Measurements from ENCODE around the gene AFG1L. TPM values are rescaled to one million over a fixed set of nuclear protein-coding genes. Genes with fewer than 3 reads are reported as not detected.

Gene AFG1L
- total and polyA plus RNA-seq, 2 experiments from 2014 or later, result 9.4 to 9.7 TPM

DNA sequence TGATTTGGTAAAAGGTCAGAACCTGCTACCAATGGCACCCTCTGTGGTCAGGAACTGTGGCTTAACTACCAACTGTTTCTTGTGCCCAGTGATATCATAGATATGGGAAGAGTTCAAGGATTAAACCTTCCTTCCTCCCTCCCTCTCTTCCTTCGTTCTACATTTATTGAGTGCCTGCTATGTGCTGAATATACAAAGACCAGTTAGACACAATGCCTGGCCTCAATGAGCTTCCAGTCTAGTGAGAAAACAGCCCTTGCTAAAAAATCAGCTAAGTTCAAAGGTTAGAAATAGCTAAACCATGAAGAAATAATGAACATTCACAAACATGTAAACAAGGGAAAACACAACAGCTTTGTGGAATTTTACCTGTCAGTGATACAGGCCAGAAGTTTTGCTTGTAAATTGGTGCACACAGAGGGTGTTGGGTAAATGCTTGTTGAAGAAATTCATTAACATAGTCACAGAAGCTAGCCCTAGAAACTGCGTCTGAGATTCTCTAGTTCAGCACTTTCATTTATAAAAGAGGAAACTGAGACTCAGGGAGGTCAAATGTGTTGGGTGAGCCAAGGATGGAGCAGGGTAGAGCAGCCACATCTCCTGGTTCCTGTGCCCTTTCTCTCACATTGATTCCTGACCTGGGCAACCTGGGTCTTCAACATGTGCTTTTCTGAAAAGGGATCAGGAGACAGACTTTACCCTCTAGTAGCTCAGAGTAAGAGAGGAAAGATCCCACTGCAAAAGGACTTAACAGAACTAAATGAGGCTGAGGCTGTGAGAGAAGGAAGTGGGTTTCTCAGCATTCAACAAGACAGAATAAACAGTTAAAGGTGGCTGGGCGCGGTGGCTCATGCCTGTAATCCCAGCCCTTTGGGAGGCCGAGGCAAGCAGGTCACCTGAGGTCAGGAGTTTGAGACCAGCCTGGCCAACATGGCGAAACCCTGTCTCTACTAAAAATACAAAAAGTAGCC, 251.5 kb downstream of the AFG1L start:
- Histone ChIP-seq H3K4me3 (no peak overlapping the region), H3K27ac (no peak overlapping the region), H2AFZ (no peak overlapping the region), H4K20me1 (ENCODE audit: insufficient read depth, poor library complexity, severe bottlenecking) (no peaks in the 10 kb centered on the region), H3K36me3 (replicated peaks; ENCODE audit: insufficient read depth, low read depth) (no peaks in the 10 kb centered on the region), H3K9me2 (replicated peaks; ENCODE audit: insufficient read depth) (no peaks in the 10 kb centered on the region), H3K9me3 (ENCODE audit: low read depth) (no peaks in the 10 kb centered on the region), H3K79me2 (no peaks in the 10 kb centered on the region), H3K4me1 (ENCODE audit: insufficient read depth) (no peaks in the 10 kb centered on the region), H3K27me3 (no peaks in the 10 kb centered on the region), H3K4me2 (no peak overlapping the region)
- no peak for DNase-seq (ENCODE audit: low spot score)
- TF ChIP-seq EZH2phosphoT487 (IDR thresholded peaks at IDR 0.05; ENCODE audit: low read depth, severe bottlenecking, unreplicated experiment), result no peak
- TF ChIP-seq EZH2 (IDR thresholded peaks at IDR 0.05; ENCODE audit: borderline replicate concordance), result no peak
- TF ChIP-seq, protein P1, sequence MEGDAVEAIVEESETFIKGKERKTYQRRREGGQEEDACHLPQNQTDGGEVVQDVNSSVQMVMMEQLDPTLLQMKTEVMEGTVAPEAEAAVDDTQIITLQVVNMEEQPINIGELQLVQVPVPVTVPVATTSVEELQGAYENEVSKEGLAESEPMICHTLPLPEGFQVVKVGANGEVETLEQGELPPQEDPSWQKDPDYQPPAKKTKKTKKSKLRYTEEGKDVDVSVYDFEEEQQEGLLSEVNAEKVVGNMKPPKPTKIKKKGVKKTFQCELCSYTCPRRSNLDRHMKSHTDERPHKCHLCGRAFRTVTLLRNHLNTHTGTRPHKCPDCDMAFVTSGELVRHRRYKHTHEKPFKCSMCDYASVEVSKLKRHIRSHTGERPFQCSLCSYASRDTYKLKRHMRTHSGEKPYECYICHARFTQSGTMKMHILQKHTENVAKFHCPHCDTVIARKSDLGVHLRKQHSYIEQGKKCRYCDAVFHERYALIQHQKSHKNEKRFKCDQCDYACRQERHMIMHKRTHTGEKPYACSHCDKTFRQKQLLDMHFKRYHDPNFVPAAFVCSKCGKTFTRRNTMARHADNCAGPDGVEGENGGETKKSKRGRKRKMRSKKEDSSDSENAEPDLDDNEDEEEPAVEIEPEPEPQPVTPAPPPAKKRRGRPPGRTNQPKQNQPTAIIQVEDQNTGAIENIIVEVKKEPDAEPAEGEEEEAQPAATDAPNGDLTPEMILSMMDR (IDR thresholded peaks at IDR 0.05; ENCODE audit: poor library complexity), result no peak
- 93% methylated on average over 6 of the region's 6 CpGs for WGBS (ENCODE audit: low lambda C conversion rate, missing lambda C conversion rate)

DNA sequence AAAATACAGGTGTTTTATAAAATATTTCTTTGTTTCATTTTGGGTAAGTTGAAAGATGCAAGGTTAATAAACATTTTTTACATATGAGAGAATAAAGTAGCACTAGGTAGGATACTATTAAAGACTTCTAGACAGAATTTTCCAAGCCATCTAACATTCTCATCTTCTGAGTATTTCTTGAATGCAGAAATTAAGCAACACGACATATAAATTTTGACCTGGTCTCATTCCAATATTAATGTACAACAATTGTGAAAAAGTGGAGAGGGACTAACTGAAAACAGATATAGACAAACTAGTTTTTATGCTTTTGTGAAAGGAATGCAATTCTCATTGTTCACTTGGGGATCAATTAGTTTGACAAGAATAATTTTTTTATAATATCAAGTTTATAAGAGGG, 254.4 kb downstream of the AFG1L start:
- no peak for DNase-seq (ENCODE audit: low spot score)
- Histone ChIP-seq H3K36me3 (replicated peaks; ENCODE audit: insufficient read depth, low read depth) (no peaks in the 10 kb centered on the region), H3K27ac (no peak overlapping the region), H2AFZ (no peak overlapping the region), H3K79me2 (no peaks in the 10 kb centered on the region), H4K20me1 (ENCODE audit: insufficient read depth, poor library complexity, severe bottlenecking) (no peaks in the 10 kb centered on the region), H3K27me3 (no peaks in the 10 kb centered on the region), H3K4me2 (no peak overlapping the region), H3K4me1 (ENCODE audit: insufficient read depth) (no peaks in the 10 kb centered on the region), H3K9me2 (replicated peaks; ENCODE audit: insufficient read depth) (no peaks in the 10 kb centered on the region), H3K4me3 (no peak overlapping the region), H3K9me3 (ENCODE audit: low read depth) (no peaks in the 10 kb centered on the region)
- WGBS (ENCODE audit: low lambda C conversion rate, missing lambda C conversion rate), result 97% methylated on average over 1 of the region's 1 CpG
- no peak for TF ChIP-seq EZH2phosphoT487 (IDR thresholded peaks at IDR 0.05; ENCODE audit: low read depth, severe bottlenecking, unreplicated experiment)
- TF ChIP-seq, protein P1 (IDR thresholded peaks at IDR 0.05; ENCODE audit: poor library complexity), result no peak
- TF ChIP-seq EZH2 (IDR thresholded peaks at IDR 0.05; ENCODE audit: borderline replicate concordance), result no peak

DNA sequence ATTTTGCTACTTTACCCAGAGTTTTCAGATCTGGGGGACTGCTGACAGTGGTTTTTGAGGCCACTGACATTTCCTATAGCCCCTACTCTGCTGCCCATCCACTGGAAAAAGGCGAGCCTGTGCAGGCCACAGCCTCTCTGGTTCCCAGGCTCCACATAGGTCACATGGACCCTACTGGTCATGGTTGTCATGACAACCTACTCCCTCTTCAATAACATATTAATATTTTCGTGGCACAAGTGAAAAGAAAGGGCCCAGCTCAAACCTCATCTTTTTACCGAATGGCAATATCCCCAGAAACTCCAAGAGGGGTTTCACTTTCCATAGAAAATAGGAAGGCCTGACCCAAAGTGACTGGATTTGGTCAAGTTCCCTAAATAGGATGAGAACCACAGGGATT, 254.9 kb downstream of the AFG1L start:
- TF ChIP-seq, protein P1 (IDR thresholded peaks at IDR 0.05; ENCODE audit: poor library complexity), result no peak
- TF ChIP-seq EZH2 (IDR thresholded peaks at IDR 0.05; ENCODE audit: borderline replicate concordance) (no peak), EZH2phosphoT487 (IDR thresholded peaks at IDR 0.05; ENCODE audit: low read depth, severe bottlenecking, unreplicated experiment) (no peak)
- H3K36me3 ChIP-seq (replicated peaks; ENCODE audit: insufficient read depth, low read depth), result no peaks in the 10 kb centered on the region
- no peak for DNase-seq (ENCODE audit: low spot score)
- H4K20me1 ChIP-seq (ENCODE audit: insufficient read depth, poor library complexity, severe bottlenecking), result no peaks in the 10 kb centered on the region
- H3K9me2 ChIP-seq (replicated peaks; ENCODE audit: insufficient read depth), result no peaks in the 10 kb centered on the region
- H3K4me2 ChIP-seq, result no peak overlapping the region
- no peaks in the 10 kb centered on the region for H3K27me3 ChIP-seq
- no peaks in the 10 kb centered on the region for H3K79me2 ChIP-seq
- H2AFZ ChIP-seq, result no peak overlapping the region
- no peak overlapping the region for H3K4me3 ChIP-seq
- WGBS (ENCODE audit: low lambda C conversion rate, missing lambda C conversion rate), result 95% methylated on average over 3 of the region's 3 CpGs
- H3K9me3 ChIP-seq (ENCODE audit: low read depth), result no peaks in the 10 kb centered on the region
- no peak overlapping the region for H3K27ac ChIP-seq
- H3K4me1 ChIP-seq (ENCODE audit: insufficient read depth), result no peaks in the 10 kb centered on the region
